GM21529 (cell line): ENCODE results near the gene ZNF80.
A peak's percentile ranks its signal among the peaks of the same experiment; 100 is the strongest.

ENCODE experiments used
- ATAC-seq: cut with Tn5 transposase; IDR thresholded peaks from one replicate; pipeline ENCODE4 v1.9.1; 2021; ENCODE audit not compliant: unreplicated experiment

Gene ZNF80

DNA sequence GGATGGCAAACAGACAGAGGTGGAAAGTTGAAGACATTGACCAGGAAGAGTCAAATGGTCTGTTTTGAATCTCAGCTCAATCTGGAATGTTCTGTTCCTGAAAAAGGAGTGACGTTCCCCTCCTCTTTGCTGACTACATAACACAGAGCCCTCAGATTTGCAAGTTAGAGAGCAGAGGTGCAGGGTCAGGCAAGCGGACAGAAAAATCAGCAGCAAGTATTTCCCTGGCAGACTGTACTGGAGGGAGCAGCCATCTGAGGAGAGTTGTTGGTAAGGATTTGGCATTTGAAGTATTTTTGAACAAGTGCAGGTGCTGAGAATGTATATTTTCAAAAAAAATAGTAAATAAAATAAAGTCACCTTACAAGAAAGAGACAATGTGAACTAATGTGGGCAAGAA lies 17.6 kb downstream of the ZNF80 start:
- ATAC-seq, result no peak

DNA sequence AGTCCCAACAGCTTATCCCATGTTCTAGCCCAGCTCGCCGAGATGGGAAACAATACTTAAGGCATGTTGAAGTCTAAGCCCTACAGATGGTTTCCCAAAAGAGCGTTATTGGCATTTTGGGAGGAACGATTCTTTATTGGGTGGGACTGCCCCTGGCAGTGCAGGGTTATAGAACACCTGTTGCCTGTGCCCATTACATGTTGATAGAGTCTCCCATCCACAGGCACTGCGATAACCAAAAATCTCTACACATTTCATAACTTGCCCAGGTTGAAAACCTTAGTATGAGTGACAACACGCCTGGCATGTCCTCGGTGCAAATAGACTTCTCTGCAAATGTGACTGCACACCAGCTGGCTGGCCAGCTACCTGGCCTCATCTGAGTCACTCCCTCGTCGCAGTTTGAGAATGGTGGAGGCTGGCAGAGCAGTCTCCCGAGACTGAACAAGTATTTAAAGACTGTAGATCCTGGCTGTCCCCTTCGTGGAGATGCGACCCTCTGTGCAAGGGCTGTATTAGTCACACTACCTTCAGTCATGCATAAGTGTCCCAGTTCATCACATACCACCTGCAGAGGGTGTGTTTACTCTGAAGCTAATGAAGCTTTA lies 18.7 kb downstream of the ZNF80 start:
- ATAC-seq, result no peak

DNA sequence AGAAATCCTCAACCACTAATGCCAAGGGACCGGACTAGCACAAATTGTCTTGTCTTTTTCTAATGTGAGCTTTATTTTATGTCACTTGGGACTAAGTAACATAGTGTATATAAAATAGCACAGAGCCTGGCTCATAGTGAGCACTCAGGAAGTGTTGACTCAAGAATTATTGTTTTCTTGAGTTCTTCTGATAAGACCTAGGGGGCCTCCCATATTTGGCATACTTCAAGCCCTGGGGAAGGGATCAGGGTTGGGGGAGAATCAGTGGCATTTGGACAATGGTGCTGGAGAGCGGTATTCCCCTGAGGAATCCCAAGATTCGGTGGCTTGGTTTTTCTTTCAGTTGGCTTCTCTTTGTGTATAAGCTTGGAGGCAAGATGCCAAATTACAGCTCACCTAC lies 19.4 kb downstream of the ZNF80 start:
- no peak for ATAC-seq

DNA sequence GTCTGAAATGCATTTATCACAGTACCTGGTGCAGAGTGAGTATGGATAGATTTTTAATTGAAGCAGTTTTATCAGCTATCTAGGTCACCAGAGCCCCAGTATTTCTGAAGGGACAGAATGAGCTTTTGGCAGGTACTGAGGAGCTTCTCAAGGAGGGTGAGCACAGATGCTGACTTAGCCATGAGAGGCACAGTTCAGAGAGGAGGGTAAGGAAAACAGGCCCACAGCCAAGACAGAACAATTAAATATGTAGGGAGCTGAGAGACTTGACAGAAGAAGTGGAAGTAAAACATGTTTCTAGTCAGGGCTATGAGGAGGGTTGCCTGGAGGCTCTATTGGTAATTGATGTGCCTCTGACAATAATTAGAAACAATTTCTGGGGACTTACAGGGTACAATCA lies 20.1 kb downstream of the ZNF80 start:
- ATAC-seq, result no peak

DNA sequence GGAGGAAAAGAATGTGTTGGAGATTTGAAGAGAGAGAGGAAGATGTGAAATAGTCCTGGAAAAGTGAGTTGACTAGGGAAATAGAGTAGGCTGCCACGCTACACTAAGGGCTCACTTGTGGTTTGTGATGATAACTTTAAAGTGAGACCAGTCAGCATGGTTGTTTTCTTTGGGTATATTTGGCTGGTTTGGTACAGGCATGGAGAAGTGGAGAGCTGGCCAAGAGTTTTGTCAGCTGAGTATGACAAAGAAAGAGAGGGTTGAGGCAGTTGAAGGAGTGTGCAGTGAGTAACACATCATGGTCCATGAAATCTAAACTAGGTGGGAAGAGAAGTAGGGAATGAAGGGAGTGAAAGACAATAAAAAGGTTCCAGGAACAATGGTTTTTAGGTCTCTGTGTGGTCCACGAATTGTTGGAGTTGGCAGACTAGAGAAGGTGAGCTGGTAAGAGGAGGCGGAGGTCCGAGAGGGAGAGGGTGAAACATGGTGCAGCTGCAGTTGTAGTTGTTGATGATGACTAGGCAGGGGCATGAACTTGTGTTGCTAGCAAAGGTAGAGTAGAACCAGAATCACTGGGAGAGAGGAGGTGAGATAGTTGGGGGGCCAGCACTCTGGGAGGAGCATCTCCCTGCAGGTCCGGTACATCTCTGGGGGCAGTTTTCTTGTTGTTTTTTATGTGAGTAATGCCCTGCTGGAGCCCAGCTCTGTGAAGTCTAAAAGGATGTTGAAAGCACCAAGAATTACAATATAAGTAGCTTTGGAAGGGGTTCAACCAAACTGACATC lies 21.0 kb downstream of the ZNF80 start:
- no peak for ATAC-seq

DNA sequence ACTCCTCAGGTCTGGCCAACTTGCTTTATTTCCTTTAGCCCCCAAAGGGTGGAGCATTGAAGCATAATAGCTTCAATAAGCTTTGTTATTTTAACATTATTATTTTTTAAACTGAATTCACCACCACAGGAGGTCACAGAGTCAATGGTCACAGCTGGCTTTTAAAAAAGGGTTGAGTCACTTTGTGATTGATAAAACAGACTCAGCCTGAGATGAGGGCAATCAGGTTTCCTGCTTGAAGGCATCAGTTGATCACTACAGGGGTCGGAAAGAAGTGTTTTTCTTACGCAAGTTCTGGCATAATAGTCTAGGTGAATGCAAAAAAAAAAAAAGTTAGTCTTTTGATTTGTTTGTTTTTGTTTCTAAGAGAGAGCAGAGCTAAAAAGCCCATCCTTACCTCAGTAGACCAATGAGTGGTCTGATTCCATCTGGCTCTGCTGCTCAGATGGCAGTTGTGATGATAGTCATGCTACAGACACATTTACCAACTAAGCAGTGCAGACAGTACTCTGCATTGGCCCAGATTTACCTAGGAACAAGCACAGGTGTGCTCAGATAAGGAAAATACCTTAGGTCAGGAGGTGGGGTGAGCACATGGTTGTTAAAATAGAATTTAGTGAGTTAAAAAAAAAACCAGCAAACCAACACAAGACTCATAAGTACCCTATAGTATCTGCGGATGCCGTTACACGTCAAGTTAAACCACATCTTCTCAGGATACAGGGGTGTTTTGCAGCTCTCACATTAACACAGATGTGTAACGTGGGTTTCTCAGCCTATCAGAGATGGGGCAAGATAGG lies 22.6 kb downstream of the ZNF80 start:
- ATAC-seq, result no peak

DNA sequence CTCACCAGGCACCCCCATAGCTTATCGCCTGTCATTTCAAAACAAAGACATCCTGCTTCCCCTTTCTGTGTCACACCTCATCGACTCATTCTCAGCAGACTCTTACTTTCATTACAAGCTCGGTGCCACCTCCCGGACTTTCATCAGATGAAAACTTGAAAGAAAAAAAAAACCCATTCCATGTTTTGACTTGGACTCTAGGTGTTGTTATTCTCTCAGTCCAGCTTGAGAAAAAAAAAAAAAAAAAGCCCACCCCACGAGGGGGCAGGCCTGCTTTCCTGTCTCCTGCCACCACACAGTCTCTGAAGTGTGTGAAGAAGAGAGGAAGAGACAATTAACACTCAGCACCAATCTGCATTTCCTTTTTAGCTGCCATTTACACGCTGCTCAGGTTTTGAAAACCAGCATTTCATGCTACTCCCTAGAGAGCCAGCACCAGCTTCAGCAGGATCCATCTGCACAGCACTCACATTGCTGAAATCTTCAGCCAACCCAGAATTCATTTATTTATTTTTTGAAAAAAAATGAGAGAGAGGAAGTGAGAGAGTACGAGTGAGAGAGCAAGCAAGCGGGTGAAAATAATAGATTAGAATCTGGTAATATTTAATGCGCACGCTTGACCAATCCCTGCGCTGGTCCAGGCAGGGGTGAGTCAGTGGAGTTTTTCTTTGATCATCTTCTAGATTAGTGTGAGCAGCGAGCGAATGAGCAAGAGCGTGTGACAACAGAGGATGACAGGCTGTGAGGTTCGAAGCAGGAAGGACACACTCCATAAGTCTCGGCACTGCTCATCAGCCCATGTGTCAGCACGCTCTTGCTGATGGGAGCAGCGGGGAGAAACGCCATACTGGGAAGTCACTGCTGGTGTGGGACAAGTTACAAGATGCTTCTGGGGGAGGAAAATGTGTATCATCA lies 23.5 kb downstream of the ZNF80 start:
- peak; percentile 87 for ATAC-seq

DNA sequence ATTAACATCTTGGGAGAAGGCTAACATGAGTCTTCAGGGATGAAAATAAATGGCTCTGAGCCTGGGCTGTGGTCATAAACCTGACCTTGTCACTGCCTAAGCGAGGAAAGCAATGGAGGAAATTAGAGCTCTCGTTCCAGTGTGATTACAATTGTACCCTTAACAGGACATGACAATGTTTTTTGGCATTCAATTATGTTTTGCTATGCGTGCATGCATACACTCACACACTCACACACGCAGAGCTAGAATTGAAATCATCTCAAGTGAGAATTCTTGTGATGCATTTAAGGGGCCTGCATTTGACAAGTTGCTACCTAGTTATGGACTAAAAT lies 24.1 kb downstream of the ZNF80 start:
- ATAC-seq, result peak; percentile 7

DNA sequence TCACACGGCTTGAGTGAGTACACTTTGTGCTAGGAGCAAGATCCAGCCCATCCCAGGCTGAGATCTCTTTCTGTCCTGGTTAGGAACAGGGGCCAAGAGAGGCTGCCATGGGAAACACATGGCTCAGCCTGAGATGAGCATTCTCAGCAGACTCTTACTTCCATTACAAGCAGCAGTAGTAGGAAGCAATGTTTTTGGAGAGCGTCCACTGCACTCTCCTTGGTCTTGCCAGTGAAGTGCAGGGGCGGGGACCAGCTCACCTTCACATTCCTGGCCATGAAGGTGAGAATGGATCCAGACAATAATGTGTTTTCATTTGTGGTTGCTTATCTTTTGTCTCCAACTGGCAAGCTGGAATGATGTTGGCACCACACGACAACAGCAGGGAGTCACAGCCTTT lies 24.7 kb downstream of the ZNF80 start:
- no peak for ATAC-seq

DNA sequence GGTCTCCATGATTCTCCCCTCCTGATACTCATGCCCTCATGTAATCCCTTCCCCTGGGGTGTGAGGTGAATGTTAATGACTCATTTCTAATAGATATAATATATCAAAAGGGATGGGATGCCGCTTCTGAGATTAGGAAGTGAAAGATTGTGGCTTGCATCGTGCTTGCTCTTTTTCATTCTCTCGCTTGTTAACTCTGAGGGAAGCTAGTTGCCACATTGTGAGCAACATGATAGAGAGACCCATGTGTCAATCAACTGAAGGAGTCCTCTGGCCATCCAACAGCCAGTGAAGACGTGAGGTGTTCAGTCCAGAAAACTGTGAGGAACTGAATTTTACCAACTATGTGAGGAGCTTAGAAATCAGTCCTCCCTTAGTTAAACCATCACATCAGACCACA lies 29.6 kb downstream of the ZNF80 start:
- ATAC-seq, result peak; percentile 87

DNA sequence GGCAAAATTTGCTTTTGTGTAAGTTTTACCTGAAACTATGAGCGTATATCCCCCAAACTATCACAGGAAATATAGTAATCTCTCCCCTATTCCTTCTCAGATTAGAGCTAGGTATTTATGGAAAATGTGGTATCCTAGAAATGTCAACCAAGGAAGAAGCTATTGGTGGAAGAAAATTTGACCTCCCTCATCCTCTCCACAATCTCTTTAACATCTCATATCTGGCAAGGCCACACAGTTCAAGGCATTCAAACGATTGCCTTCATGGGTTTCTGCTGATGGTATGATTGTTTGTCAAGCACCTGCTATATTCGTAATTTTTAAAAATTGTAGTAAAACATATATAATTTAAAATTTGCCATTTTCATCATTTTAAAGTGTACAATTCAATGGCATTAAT lies 31.0 kb downstream of the ZNF80 start:
- ATAC-seq, result no peak

DNA sequence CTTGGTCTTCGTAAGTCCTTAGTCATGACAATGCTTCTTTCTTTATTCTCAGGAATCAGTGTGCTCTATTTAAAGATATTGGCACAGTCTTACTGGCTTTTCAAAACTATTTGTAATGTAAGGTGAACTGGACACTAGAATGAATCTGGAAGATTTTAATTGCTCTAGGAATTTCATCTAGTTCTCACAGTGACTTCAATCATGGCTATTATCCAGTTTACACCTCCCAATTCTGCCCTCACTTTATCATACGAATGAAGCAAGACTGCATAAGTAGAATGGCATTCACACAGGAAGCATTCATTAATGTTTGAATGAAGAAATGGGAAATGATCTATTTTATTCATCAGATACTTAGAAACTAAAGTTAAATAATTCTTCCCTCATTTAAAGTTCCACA lies 31.8 kb downstream of the ZNF80 start:
- ATAC-seq, result no peak

DNA sequence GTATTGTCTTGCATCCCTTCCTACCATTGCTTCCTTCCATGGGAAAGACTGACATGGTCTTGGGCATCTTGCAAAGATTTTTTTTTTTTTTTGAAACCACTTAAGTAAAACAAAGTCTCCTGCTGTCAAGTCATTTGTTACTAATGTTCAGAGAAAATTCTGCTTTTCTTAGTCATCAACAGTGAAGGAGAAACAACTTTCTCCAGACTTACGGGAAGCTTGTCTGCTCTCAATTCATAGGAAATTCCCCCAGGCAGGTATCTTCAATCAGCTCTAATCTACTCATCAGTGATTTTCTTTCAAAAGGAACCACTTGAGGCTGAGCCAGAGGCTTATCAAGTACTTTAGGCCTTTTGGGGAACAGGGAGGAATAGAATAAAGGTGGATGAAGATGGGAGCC lies 42.6 kb downstream of the ZNF80 start:
- ATAC-seq, result no peak

DNA sequence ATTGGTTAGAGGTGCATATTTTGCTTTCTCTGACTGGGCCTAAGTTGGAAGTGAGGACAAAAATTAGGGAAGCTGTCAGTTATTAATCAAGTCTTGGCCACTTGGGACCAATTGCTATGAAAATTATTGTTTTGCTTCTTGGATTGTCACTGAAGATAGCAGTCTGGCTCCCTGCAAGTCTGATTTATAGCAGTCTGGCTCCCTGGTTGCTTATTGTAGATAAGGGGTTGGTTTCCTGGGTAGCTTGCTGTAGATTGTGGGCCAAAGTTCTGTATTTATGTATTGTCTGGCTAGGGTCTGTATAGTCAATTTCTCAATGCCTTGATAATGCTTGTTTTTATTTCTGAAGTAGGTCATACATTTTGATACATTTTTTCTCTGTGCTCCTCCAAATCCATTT lies 45.2 kb downstream of the ZNF80 start:
- no peak for ATAC-seq

DNA sequence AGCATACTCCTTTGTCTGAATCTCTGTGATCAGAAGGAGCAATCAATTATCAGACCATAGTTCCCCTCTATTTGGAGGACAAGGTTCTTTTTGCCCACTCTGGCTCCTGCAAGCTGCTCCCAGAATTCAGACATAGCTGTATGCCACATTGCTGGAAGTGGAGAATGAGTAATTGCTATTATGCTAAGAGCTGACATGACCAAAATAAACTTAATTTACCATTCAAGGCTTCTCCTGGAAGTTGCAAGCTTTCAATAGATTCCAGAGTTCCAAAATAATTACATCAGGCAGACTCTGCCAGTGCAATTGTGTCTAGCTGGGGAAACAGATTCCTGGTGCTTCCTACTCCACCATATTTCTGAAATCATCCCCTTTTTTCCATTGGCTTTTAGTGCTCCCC lies 50.9 kb downstream of the ZNF80 start:
- no peak for ATAC-seq
